GM23248 (cell line): ENCODE measurements around the gene PPP1R9A. TPM values are rescaled to one million over a fixed set of nuclear protein-coding genes. Genes with fewer than 3 reads are reported as not detected.

ENCODE experiments used
- DNase-seq: peaks from one replicate; pipeline ENCODE4 v3.0.0-alpha.2; 2015
- H2AFZ ChIP-seq: fragments of 200-600 bp; sonication (generic); 2 replicates; pipeline ENCODE4 v1.6.1; 2016; ENCODE audit warnings: antibody characterized with exemption
- H3F3A ChIP-seq: fragments of 200-600 bp; sonication (generic); 2 replicates; pipeline ENCODE4 v1.6.1; 2016; ENCODE audit warnings: mild to moderate bottlenecking, antibody characterized with exemption, mixed run types; ENCODE audit not compliant: insufficient read depth
- H3K27ac ChIP-seq: fragments of 200-600 bp; sonication (generic); 2 replicates; pipeline ENCODE4 v1.5.1; 2016; ENCODE audit warnings: mild to moderate bottlenecking
- H3K27me3 ChIP-seq: fragments of 200-600 bp; sonication (generic); replicated peaks from 2 replicates; pipeline ENCODE4 v1.6.1; 2016; ENCODE audit warnings: mild to moderate bottlenecking; ENCODE audit not compliant: insufficient read depth
- H3K36me3 ChIP-seq: fragments of 200-600 bp; sonication (generic); 2 replicates; pipeline ENCODE4 v1.6.1; 2016; ENCODE audit warnings: low read depth, mild to moderate bottlenecking
- H3K4me1 ChIP-seq: fragments of 200-600 bp; sonication (generic); 2 replicates; pipeline ENCODE4 v1.6.1; 2016; ENCODE audit warnings: mild to moderate bottlenecking; ENCODE audit not compliant: insufficient read depth
- H3K4me2 ChIP-seq: fragments of 200-600 bp; sonication (generic); one replicate; pipeline ENCODE4 v1.6.1; 2016; ENCODE audit warnings: mild to moderate bottlenecking; ENCODE audit not compliant: unreplicated experiment
- H3K4me3 ChIP-seq: fragments of 200-600 bp; sonication (generic); 2 replicates; pipeline ENCODE4 v1.5.1; 2016; ENCODE audit warnings: mild to moderate bottlenecking
- H3K79me2 ChIP-seq: fragments of 200-600 bp; sonication (generic); 2 replicates; pipeline ENCODE4 v1.6.1; 2016; ENCODE audit warnings: mild to moderate bottlenecking; ENCODE audit not compliant: insufficient read depth
- H3K9ac ChIP-seq: fragments of 200-600 bp; sonication (generic); 2 replicates; pipeline ENCODE4 v1.6.1; 2016; ENCODE audit warnings: mild to moderate bottlenecking
- H3K9me2 ChIP-seq: fragments of 200-600 bp; sonication (generic); 2 replicates; pipeline ENCODE4 v1.6.1; 2016; ENCODE audit warnings: mixed run types, mild to moderate bottlenecking, moderate library complexity; ENCODE audit not compliant: insufficient read depth
- H3K9me3 ChIP-seq: fragments of 200-600 bp; sonication (generic); one replicate; pipeline ENCODE4 v1.6.1; 2017; ENCODE audit warnings: low read depth
- H4K20me1 ChIP-seq: fragments of 200-600 bp; sonication (generic); 2 replicates; pipeline ENCODE4 v1.6.0; 2016; ENCODE audit not compliant: insufficient read depth
- EZH2 ChIP-seq: fragments of 200-600 bp; sonication (generic); IDR thresholded peaks from 2 replicates; pipeline ENCODE4 v1.6.1; 2018; ENCODE audit warnings: antibody characterized with exemption, mild to moderate bottlenecking; ENCODE audit not compliant: insufficient read depth, poor library complexity, severe bottlenecking
- EZH2phosphoT487 ChIP-seq: fragments of 200-600 bp; sonication (generic); IDR thresholded peaks from 2 replicates; pipeline ENCODE4 v1.6.1; 2018; ENCODE audit warnings: antibody characterized with exemption, moderate library complexity, mild to moderate bottlenecking, low read depth; ENCODE audit not compliant: insufficient read depth
- WGBS, 2 experiments: methylation state at CpG; one replicate each; pipeline ENCODE4 v1.1.6; 2015 to 2017; ENCODE audit warnings: low lambda C conversion rate in 2 of 2, low coverage in 1 of 2; ENCODE audit errors: missing lambda C conversion rate in 2 of 2; 5-methylcytosine and 5-hydroxymethylcytosine counted together
- in situ Hi-C: fragments of 300-500 bp; cut with MboI; formaldehyde crosslinking; loops from 2 replicates; pipeline ENCODE4 v1.15.0; 2020
- polyA plus RNA-seq: library from polyadenylated mRNA; unstranded; fragments of >200 nt; fragmentation: Nextera tagmentation; extraction: Ambion mirVana; gene quantifications from 2 replicates; pipeline ENCODE4 v1.2.1, GENCODE V29; 2016
- total RNA-seq: library from RNA; depleted of rRNA; stranded (reverse); fragments of >200 nt; shearing (Covaris generic); gene quantifications from 2 replicates; pipeline ENCODE4 v1.2.3, GENCODE V29; 2014

The PPP1R9A gene
- total and polyA plus RNA-seq, 2 experiments from 2014 or later, result 0.03 TPM; not detected in 1

DNA sequence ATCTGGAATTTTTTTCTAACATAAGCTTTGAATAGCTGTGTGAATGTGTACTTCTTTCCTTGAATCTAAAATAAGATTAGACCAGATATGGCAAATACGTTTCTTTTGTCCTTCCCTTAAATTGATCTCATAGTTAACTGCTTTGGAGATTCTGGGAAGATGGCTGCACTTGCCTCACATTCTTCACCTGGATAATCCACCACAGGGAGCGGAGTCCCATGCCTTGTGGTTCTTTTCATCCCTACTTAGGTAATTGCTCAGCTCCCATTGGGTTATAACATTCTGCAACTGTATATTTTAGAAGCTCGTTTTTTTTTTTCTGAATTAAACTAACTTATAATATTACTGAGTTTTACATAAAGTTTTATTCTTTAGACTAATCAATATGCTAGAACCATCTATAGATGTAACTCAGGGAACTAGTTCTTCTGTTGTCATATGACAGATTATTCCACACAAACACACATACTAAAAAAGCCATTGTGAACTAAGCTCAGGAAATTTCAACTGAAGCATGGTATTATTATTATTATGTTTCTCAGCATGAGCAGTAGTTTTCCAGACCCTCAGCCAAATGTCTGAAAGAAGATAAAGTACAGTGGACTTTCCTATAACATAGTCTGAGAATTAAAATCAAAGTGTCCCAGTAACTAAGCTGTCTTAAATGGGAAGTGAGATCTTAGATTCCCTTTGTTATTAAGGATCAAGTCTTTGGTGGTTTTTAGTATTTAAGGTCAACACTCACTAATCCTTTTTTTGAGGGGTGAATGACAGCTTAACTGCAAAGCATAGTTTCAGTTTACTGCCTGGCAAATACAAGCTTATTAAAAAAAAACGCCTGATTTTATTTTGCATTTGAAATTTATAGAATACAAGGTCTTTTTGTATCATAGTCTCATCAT lies 182.3 kb downstream of the PPP1R9A start:
- Histone ChIP-seq H3K4me1 (no peaks in the 10 kb centered on the region), H3K79me2 (no peaks in the 10 kb centered on the region), H3K4me3 (no peak overlapping the region), H4K20me1 (no peaks in the 10 kb centered on the region), H3F3A (no peaks in the 10 kb centered on the region), H3K36me3 (no peaks in the 10 kb centered on the region), H3K9me2 (no peaks in the 10 kb centered on the region), H2AFZ (no peak overlapping the region), H3K4me2 (no peak overlapping the region), H3K27me3 (no peaks in the 10 kb centered on the region; the same call in 1 of the 2 replicates), H3K9ac (no peak overlapping the region), H3K9me3 (no peaks in the 10 kb centered on the region), H3K27ac (no peak overlapping the region)
- in situ Hi-C loops, result no loop called here
- DNase-seq, result no peak
- 30 to 33% methylated on average over 4 of the region's 4 CpGs for WGBS, 2 experiments
- TF ChIP-seq EZH2phosphoT487 (no peak), EZH2 (no peak)

GRCh38 chr7:95092324-95092723 lies 184.9 kb downstream of the PPP1R9A start:
- H3K4me2 ChIP-seq, result no peak overlapping the region
- in situ Hi-C loops, result no loop called here

DNA sequence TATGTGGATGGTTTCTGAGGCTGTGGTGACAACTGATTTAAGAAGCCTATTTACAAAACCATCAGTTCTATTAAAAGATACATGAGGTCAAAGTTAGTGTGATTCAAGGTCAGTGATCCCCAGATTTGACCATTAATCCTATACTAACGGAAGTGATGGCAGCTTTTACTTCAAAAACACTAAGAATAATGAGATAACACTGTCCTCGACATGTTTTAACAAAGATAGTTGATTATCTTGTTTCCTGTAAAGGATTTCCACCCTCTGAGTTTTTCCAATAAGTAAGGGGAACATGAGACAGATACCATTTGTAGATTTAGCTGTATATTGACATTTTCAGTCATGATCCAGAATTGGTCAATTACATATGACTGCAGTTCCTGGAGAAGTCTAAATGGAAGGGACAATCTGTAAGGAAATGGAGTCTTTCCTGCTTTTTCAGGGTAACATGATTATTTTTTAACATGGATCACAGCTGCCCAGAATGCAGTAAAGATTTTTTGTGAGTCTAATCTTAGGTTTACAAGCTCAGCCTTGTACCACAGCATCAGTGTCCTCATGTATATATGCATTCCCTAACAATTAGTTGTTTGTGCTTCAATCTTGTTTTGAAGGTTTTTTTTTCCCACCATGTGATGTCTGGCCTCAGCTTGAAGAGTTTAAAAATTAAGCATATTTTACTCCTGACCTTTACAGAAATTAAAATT lies 188.0 kb downstream of the PPP1R9A start:
- Histone ChIP-seq H3K4me1 (no peaks in the 10 kb centered on the region), H3K36me3 (no peaks in the 10 kb centered on the region), H3K9ac (no peak overlapping the region), H3K9me2 (no peaks in the 10 kb centered on the region), H3K4me3 (no peak overlapping the region), H3K79me2 (no peaks in the 10 kb centered on the region), H3K4me2 (no peak overlapping the region), H4K20me1 (no peaks in the 10 kb centered on the region), H3K27ac (no peak overlapping the region), H3F3A (no peaks in the 10 kb centered on the region), H2AFZ (no peak overlapping the region), H3K9me3 (no peaks in the 10 kb centered on the region), H3K27me3 (no peaks in the 10 kb centered on the region)
- TF ChIP-seq EZH2 (no peak), EZH2phosphoT487 (no peak)
- 29 to 30% methylated on average over 2 of the region's 2 CpGs for whole genome bisulfite sequencing, 2 experiments
- DNase-seq, result no peak
- in situ Hi-C loops, result no loop called here

More at GRCh38 chr7:95092324-95092723, 184.9 kb downstream of the PPP1R9A start:
- Histone ChIP-seq H3F3A (no peaks in the 10 kb centered on the region), H3K4me1 (no peaks in the 10 kb centered on the region), H3K27ac (no peak overlapping the region), H3K9me3 (no peaks in the 10 kb centered on the region), H4K20me1 (no peaks in the 10 kb centered on the region), H3K4me3 (no peak overlapping the region), H3K27me3 (no peaks in the 10 kb centered on the region; the same call in 1 of the 2 replicates), H2AFZ (no peak overlapping the region), H3K9me2 (no peaks in the 10 kb centered on the region), H3K9ac (no peak overlapping the region), H3K36me3 (no peaks in the 10 kb centered on the region), H3K79me2 (no peaks in the 10 kb centered on the region)
- TF ChIP-seq EZH2phosphoT487 (no peak), EZH2 (no peak)
- WGBS, 2 experiments, result 0 to 4% methylated on average over 1 of the region's 1 CpG
- no peak for DNase-seq

GRCh38 chr7:95095966-95096540 lies 188.7 kb downstream of the PPP1R9A start:
- no peaks in the 10 kb centered on the region for H4K20me1 ChIP-seq
- TF ChIP-seq EZH2, result no peak
- TF ChIP-seq EZH2phosphoT487, result no peak
- no peak overlapping the region for H3K4me3 ChIP-seq
- in situ Hi-C loops, result no loop called here
- H2AFZ ChIP-seq, result no peak overlapping the region
- no peaks in the 10 kb centered on the region for H3K79me2 ChIP-seq
- H3K9ac ChIP-seq, result no peak overlapping the region
- H3K9me3 ChIP-seq, result no peaks in the 10 kb centered on the region
- no peaks in the 10 kb centered on the region for H3K36me3 ChIP-seq
- no peaks in the 10 kb centered on the region for H3K9me2 ChIP-seq
- H3K4me1 ChIP-seq, result no peaks in the 10 kb centered on the region
- H3K27me3 ChIP-seq, result no peaks in the 10 kb centered on the region
- no peak for DNase-seq
- H3F3A ChIP-seq, result no peaks in the 10 kb centered on the region
- H3K27ac ChIP-seq, result no peak overlapping the region
- H3K4me2 ChIP-seq, result no peak overlapping the region
